ENCODE measurements around the gene SCAMP1. TPM values are rescaled to one million over a fixed set of nuclear protein-coding genes. Genes with fewer than 3 reads are reported as not detected.
A peak's percentile ranks its signal among the peaks of the same experiment; 100 is the strongest.

The SCAMP1 gene
- total RNA-seq, 1 experiment from 2014 or later: 26.4 TPM

DNA sequence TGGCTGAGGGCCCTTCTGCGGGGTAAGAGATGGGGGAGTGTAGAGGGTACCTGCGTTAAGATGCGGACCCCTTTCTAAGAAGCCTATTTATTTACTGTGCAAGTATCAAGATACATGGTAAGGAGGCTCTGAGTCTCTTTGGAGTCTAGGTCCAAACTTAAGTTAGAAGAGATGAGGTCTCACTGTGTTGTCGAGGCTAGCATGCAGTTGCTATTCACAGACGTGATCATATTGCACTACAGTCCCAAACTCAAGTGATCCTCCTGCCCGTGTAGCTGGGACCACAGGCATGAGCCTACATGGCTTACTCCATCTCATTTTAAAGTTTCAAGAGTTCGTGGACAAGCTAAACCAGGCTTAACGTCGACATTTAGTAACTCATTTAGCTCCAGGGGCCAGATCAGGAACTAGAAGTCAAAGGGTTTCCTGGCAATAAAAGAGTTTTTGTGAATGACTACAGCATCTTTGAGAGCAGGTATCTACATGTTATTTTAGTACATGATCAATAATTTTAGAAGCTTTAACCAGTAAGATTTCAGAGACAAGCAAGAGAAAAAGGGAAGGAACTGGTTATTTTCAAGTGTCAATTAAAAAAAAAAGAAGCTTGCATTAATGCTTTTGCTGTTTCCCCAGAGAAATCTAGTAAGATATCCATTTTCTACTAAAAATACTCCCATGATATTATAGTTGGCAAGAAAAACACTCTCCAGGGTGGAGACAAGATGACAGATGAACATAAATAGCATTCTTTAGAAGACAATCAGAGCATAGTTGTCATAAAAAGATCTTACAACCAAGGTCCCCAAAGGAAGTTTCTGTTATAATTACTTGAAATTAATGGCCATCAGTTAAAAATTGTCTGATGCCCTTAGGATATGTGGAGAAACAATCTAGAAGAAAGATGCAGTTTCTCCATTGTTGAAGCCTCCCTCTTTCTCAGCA is 141.3 kb downstream of the SCAMP1 start:
- Histone ChIP-seq H3K9ac (ENCODE audit: low read length) (no peak overlapping the region), H2AFZ (ENCODE audit: low read length) (no peak overlapping the region)
- POLR2A ChIA-PET (ENCODE audit: unreplicated experiment): no interaction called here

DNA sequence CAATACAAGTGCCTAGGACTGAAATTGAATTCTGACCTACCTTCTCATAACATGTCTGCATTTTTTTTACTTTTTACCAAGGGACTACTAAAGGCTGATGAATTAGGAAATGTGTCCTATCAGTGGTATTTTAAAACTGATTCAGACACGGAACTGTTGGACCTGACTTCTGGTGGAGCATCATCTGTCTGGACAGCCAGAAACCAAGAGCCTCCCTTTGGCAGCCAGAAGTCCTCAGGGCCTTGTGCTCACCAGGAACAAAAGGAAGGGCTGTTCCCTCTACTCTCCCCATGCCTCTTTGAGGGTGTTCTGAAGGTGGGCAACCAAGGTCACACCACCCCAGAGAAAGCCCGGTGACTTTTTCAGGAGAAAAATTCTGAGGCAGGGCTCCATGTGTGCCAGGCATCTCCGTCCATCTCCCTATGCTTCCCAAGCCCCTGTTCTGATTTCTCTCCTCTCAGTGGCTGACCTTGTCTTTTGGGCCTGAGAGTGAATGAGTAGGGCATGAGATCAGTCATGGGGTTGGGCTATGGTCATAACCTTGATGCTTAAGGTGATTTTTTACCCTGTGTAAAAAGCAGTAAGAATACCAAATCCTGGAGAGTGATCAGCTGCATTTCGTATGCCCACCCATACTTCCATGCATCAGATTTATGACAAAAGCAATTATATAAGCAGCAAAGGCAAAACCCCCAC is 143.7 kb downstream of the SCAMP1 start:
- H3K27me3 ChIP-seq (ENCODE audit: low read length): no peaks in the 10 kb centered on the region
- H3K4me2 ChIP-seq (ENCODE audit: low read length): peak overlapping the region; percentile 60
- H3K36me3 ChIP-seq (ENCODE audit: low read depth, low read length): no peaks in the 10 kb centered on the region
- H4K20me1 ChIP-seq (ENCODE audit: low read length): no peaks in the 10 kb centered on the region
- no peak overlapping the region for H2AFZ ChIP-seq (ENCODE audit: low read length)
- H3K27ac ChIP-seq (ENCODE audit: low read length): peak overlapping the region; percentile 96
- peaks cover 54% of the 10 kb centered on the region for H3K4me1 ChIP-seq (ENCODE audit: insufficient read depth, low read length)
- BruUV-seq (replicated peaks): no TSS peak
- ChIA-PET POLR2A (ENCODE audit: unreplicated experiment) (interaction anchor here (0.6 kb wide), 1 partner anchor 94 kb away, joined by 5 read pairs; no protein-coding TSS in a partner anchor), CTCF (interaction anchor here (0.6 kb wide), 1 partner anchor 22 kb away, joined by 3 read pairs; no protein-coding TSS in a partner anchor)
- no peak for ATAC-seq
- DNase-seq: no peak
- H3K4me3 ChIP-seq (ENCODE audit: low read length): 0 out of 2 replicates have a peak overlapping the region, but pooled peaks have one; percentile 13
- peaks cover 68% of the 10 kb centered on the region for H3K79me2 ChIP-seq (ENCODE audit: low read length)
- H3K9me2 ChIP-seq (replicated peaks; ENCODE audit: low read length): no peaks in the 10 kb centered on the region
- no peaks in the 10 kb centered on the region for H3K9me3 ChIP-seq (ENCODE audit: low read length)
- peak overlapping the region; percentile 75 for H3K9ac ChIP-seq (ENCODE audit: low read length)
- H3F3A ChIP-seq (ENCODE audit: low read length, unreplicated experiment): no peaks in the 10 kb centered on the region
- intact Hi-C loops (cut with micrococcal nuclease): no loop called here
- TF ChIP-seq EZH2phosphoT487 (IDR thresholded peaks at IDR 0.05; ENCODE audit: borderline replicate concordance, low read length) (no peak), EZH2 (IDR thresholded peaks at IDR 0.05; ENCODE audit: low read length, unreplicated experiment) (no peak)
- TF ChIP-seq, protein P1, sequence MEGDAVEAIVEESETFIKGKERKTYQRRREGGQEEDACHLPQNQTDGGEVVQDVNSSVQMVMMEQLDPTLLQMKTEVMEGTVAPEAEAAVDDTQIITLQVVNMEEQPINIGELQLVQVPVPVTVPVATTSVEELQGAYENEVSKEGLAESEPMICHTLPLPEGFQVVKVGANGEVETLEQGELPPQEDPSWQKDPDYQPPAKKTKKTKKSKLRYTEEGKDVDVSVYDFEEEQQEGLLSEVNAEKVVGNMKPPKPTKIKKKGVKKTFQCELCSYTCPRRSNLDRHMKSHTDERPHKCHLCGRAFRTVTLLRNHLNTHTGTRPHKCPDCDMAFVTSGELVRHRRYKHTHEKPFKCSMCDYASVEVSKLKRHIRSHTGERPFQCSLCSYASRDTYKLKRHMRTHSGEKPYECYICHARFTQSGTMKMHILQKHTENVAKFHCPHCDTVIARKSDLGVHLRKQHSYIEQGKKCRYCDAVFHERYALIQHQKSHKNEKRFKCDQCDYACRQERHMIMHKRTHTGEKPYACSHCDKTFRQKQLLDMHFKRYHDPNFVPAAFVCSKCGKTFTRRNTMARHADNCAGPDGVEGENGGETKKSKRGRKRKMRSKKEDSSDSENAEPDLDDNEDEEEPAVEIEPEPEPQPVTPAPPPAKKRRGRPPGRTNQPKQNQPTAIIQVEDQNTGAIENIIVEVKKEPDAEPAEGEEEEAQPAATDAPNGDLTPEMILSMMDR (conservative IDR thresholded peaks at IDR 0.05; ENCODE audit: low read depth, low read length): no peak

More for the DNA sequence above, 141.3 kb downstream of the SCAMP1 start:
- Histone ChIP-seq H3K9me3 (ENCODE audit: low read length) (no peaks in the 10 kb centered on the region), H3K4me3 (ENCODE audit: low read length) (no peak overlapping the region), H3K27me3 (ENCODE audit: low read length) (no peaks in the 10 kb centered on the region), H3K4me1 (ENCODE audit: insufficient read depth, low read length) (peaks cover 35% of the 10 kb centered on the region), H3K36me3 (ENCODE audit: low read depth, low read length) (no peaks in the 10 kb centered on the region), H3F3A (ENCODE audit: low read length, unreplicated experiment) (no peaks in the 10 kb centered on the region), H4K20me1 (ENCODE audit: low read length) (no peaks in the 10 kb centered on the region), H3K4me2 (ENCODE audit: low read length) (no peak overlapping the region), H3K9me2 (replicated peaks; ENCODE audit: low read length) (no peaks in the 10 kb centered on the region), H3K79me2 (ENCODE audit: low read length) (peaks cover 69% of the 10 kb centered on the region), H3K27ac (ENCODE audit: low read length) (no peak overlapping the region)
- CTCF ChIA-PET: no interaction called here
- no TSS peak for BruUV-seq (replicated peaks)
- TF ChIP-seq EZH2phosphoT487 (IDR thresholded peaks at IDR 0.05; ENCODE audit: borderline replicate concordance, low read length) (no peak), EZH2 (IDR thresholded peaks at IDR 0.05; ENCODE audit: low read length, unreplicated experiment) (no peak)
- TF ChIP-seq, protein P1 (conservative IDR thresholded peaks at IDR 0.05; ENCODE audit: low read depth, low read length): no peak
- DNase-seq (no peak), ATAC-seq (no peak)
- intact Hi-C loops (cut with micrococcal nuclease): no loop called here

All from PC-3 (cell line).